ENCODE results near the gene CDON. TPM values are rescaled to one million over a fixed set of nuclear protein-coding genes. Genes with fewer than 3 reads are reported as not detected.

CDON gene
- total and polyA plus RNA-seq, 2 of the 13 experiments (the other 11 are each of a cell fraction or from before 2014, with no cell fraction given) = 9.6 to 12.8 TPM

GRCh38 chr11:126102436-126102981 is 39.8 kb upstream of the CDON start (continued):
- TF ChIP-seq AKNA (CRISPR knock-in tag; IDR thresholded peaks at IDR 0.05; ENCODE audit: borderline replicate concordance) (no peak), ADNP (CRISPR knock-in tag; IDR thresholded peaks at IDR 0.05) (no peak)

DNA sequence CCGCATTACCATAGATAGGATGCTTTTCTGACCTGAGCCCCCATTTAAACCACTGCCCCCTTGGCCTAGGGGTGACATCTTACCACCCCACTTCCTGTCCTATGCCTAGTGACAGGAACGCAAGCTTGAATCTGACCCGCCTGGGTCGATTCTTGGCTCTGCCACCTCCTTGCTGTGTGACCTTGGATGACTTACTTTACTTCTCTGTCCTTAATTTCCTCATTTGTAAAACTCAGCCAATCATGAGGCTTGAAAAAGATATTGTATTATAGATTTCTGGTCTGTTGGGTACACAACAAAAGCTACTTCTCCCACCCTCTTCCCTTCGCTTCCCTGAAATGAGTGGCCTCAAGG is 39.2 kb upstream of the CDON start:
- no peak for FAIRE-seq
- in situ Hi-C loops (cut with HindIII; ENCODE audit: extremely low pct_ligation_motif_present, low pct_unique_long_range_greater_than_20kb) = no loop called here
- TF ChIP-seq ZNF768 (CRISPR knock-in tag; IDR thresholded peaks at IDR 0.05) (0 out of 2 replicates have a peak, but pooled peaks have one; percentile 25), ZNF619 (CRISPR knock-in tag; IDR thresholded peaks at IDR 0.05) (no peak)
- WGBS (ENCODE audit: low lambda C conversion rate) = 70% methylated on average over 5 of the region's 5 CpGs
- Histone ChIP-seq H3K9ac (ENCODE audit: insufficient read depth, low read depth, low read length) (no peak overlapping the region), H3K79me2 (ENCODE audit: insufficient read depth, low read length) (no peaks in the 10 kb centered on the region), H2AFZ (ENCODE audit: low read length) (peak overlapping the region; percentile 17), H4K20me1 (ENCODE audit: insufficient read depth, low read length) (no peaks in the 10 kb centered on the region), H3K27ac (ENCODE audit: extremely low read length, insufficient read depth, low read length) (no peak overlapping the region), H3K4me1 (ENCODE audit: insufficient read depth, low read length) (peaks cover 91% of the 10 kb centered on the region), H3K4me2 (ENCODE audit: low read depth, low read length) (0 out of 2 replicates have a peak overlapping the region, but pooled peaks have one; percentile 54), H3K9me3 (ENCODE audit: low read length) (no peaks in the 10 kb centered on the region), H3K4me3 (replicated peaks in 1 of 3; ENCODE audit: insufficient read depth in 1 of 3, low read depth in 2 of 3, low read length in 3 of 3) (no peak overlapping the region), H3K36me3 (replicated peaks in 1 of 2; ENCODE audit: control insufficient read depth in 1 of 2, insufficient read depth in 2 of 2, low read length in 2 of 2) (no peaks in the 10 kb centered on the region), H3K27me3 (ENCODE audit: control insufficient read depth in 1 of 2, insufficient read depth in 2 of 2, low read length in 2 of 2) (peaks cover 3 to 9% of the 10 kb centered on the region in 2 experiments; a peak in 2 of 5 replicates)
- no peak for DNase-seq (ENCODE audit: low spot score)
- POLR2A ChIA-PET = interaction anchor here (1.8 to 4.2 kb wide), 2 partner anchors 12 to 13 kb away, joined by 9 to 26 read pairs; no protein-coding TSS in a partner anchor
- ATAC-seq = no peak
- no TSS peak for BruUV-seq (replicated peaks)
- CTCF ChIA-PET (ENCODE audit: low intra/inter-chr PET ratio, low total read pairs) = no interaction called here
- intact Hi-C loops (cut with micrococcal nuclease; ENCODE audit: unreplicated experiment) = no loop called here

All from HepG2 (cell line).